Neural crest cell (in vitro differentiated cells): Measurements from ENCODE around the gene ELMO1. TPM values are rescaled to one million over a fixed set of nuclear protein-coding genes. Genes with fewer than 3 reads are reported as not detected.

Experiments used
- DNase-seq: peaks from one replicate; pipeline ENCODE4 v3.0.0; 2021; ENCODE audit warnings: low read depth, mixed read lengths, low spot score
- H3K27ac Mint-ChIP-seq: one replicate; pipeline ENCODE4 v1.8.0; 2021; ENCODE audit warnings: mild to moderate bottlenecking, mixed read lengths; ENCODE audit not compliant: unreplicated experiment
- H3K27me3 Mint-ChIP-seq: 2 replicates; pipeline ENCODE4 v1.8.0; 2021; ENCODE audit warnings: low read depth, mild to moderate bottlenecking, mixed read lengths
- H3K36me3 Mint-ChIP-seq: 2 replicates; pipeline ENCODE4 v1.8.0; 2021; ENCODE audit warnings: low read depth, mild to moderate bottlenecking, mixed read lengths
- H3K4me1 Mint-ChIP-seq: 2 replicates; pipeline ENCODE4 v1.8.0; 2021; ENCODE audit warnings: mixed read lengths
- H3K4me3 Mint-ChIP-seq: one replicate; pipeline ENCODE4 v1.8.0; 2021; ENCODE audit warnings: mild to moderate bottlenecking, mixed read lengths
- H3K9me3 Mint-ChIP-seq: 2 replicates; pipeline ENCODE4 v1.8.0; 2021; ENCODE audit warnings: mixed read lengths
- total RNA-seq: library from RNA; stranded (reverse); gene quantifications from 2 replicates; pipeline ENCODE4 v1.2.1, GENCODE V29; 2021
- TF ChIP-seq, protein P1 (sequence below): fragments of 200-600 bp; sonication (generic); conservative IDR thresholded peaks from 2 replicates; pipeline ENCODE4 v1.5.0; 2021; ENCODE audit warnings: antibody characterized with exemption, mild to moderate bottlenecking

The ELMO1 gene
- total RNA-seq, 1 donor from 2014 or later: 7.4 TPM

DNA sequence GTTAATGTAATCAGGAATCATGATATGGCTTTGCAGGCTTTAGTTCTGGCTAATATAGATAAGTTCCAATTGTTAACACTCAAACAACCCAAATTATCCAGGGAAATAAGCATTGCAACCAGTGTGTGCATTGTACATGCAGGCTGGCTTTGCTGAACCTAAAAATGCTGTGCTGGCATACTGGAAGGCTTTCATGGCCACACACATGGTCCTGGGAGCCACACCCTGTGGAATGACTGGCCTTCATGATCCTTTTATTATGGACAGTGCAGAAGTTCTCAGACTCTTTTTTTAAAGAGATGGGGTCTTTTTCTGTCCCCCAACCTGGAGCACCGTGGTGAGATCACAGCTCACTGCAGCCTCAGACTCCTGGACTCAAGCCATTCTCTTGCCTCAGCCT, 5.0 kb downstream of the ELMO1 start:
- H3K9me3 Mint-ChIP-seq: no peaks in the 10 kb centered on the region
- DNase-seq: no peak
- no peak overlapping the region for H3K4me3 Mint-ChIP-seq
- no peaks in the 10 kb centered on the region for H3K36me3 Mint-ChIP-seq
- TF ChIP-seq, protein P1, sequence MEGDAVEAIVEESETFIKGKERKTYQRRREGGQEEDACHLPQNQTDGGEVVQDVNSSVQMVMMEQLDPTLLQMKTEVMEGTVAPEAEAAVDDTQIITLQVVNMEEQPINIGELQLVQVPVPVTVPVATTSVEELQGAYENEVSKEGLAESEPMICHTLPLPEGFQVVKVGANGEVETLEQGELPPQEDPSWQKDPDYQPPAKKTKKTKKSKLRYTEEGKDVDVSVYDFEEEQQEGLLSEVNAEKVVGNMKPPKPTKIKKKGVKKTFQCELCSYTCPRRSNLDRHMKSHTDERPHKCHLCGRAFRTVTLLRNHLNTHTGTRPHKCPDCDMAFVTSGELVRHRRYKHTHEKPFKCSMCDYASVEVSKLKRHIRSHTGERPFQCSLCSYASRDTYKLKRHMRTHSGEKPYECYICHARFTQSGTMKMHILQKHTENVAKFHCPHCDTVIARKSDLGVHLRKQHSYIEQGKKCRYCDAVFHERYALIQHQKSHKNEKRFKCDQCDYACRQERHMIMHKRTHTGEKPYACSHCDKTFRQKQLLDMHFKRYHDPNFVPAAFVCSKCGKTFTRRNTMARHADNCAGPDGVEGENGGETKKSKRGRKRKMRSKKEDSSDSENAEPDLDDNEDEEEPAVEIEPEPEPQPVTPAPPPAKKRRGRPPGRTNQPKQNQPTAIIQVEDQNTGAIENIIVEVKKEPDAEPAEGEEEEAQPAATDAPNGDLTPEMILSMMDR: no peak
- peaks cover 6% of the 10 kb centered on the region for H3K27me3 Mint-ChIP-seq
- peaks cover 26% of the 10 kb centered on the region for H3K4me1 Mint-ChIP-seq
- H3K27ac Mint-ChIP-seq: no peak overlapping the region

GRCh38 chr7:37442268-37442667, 6.4 kb downstream of the ELMO1 start:
- H3K4me1 Mint-ChIP-seq: peaks cover 20% of the 10 kb centered on the region

GRCh38 chr7:37441816-37442215, 6.8 kb downstream of the ELMO1 start:
- Mint-ChIP-seq H3K27ac (no peak overlapping the region), H3K4me1 (peaks cover 17% of the 10 kb centered on the region), H3K9me3 (no peaks in the 10 kb centered on the region), H3K36me3 (no peaks in the 10 kb centered on the region), H3K27me3 (peaks cover 2% of the 10 kb centered on the region), H3K4me3 (no peak overlapping the region)
- TF ChIP-seq, protein P1: no peak
- DNase-seq: no peak

More at GRCh38 chr7:37442268-37442667, 6.4 kb downstream of the ELMO1 start:
- Mint-ChIP-seq H3K27ac (no peak overlapping the region), H3K36me3 (no peaks in the 10 kb centered on the region), H3K27me3 (peaks cover 2% of the 10 kb centered on the region), H3K4me3 (no peak overlapping the region), H3K9me3 (no peaks in the 10 kb centered on the region)
- DNase-seq: no peak
- TF ChIP-seq, protein P1: no peak

DNA sequence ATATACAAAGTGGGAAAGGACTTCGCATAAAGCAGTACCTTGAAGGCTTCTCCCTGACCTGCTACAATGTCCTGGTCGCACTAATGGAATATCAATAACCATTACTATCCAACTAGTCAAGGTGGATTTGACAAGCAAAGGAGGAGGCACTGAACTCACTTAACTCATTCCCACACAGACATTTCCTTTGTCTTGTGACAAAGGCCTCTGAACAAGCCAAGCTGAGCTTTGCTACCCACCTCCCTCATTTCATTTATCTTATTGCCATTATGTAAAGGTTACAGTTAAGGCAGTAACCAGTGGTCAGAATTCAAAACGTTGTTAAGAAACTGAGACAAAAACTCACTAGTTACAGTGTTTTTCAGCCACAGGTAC, 7.3 kb downstream of the ELMO1 start:
- Mint-ChIP-seq H3K36me3 (no peaks in the 10 kb centered on the region), H3K27me3 (no peaks in the 10 kb centered on the region), H3K4me1 (peaks cover 13% of the 10 kb centered on the region), H3K9me3 (no peaks in the 10 kb centered on the region), H3K4me3 (no peak overlapping the region), H3K27ac (no peak overlapping the region)
- no peak for DNase-seq
- TF ChIP-seq, protein P1: no peak

GRCh38 chr7:37440738-37441385, 7.8 kb downstream of the ELMO1 start:
- TF ChIP-seq, protein P1: no peak
- H3K36me3 Mint-ChIP-seq: no peaks in the 10 kb centered on the region
- no peaks in the 10 kb centered on the region for H3K27me3 Mint-ChIP-seq
- H3K4me1 Mint-ChIP-seq: peaks cover 13% of the 10 kb centered on the region
- DNase-seq: no peak
- no peak overlapping the region for H3K4me3 Mint-ChIP-seq
- H3K27ac Mint-ChIP-seq: no peak overlapping the region
- no peaks in the 10 kb centered on the region for H3K9me3 Mint-ChIP-seq
